ENCODE measurements around the gene TMA7.

DNA sequence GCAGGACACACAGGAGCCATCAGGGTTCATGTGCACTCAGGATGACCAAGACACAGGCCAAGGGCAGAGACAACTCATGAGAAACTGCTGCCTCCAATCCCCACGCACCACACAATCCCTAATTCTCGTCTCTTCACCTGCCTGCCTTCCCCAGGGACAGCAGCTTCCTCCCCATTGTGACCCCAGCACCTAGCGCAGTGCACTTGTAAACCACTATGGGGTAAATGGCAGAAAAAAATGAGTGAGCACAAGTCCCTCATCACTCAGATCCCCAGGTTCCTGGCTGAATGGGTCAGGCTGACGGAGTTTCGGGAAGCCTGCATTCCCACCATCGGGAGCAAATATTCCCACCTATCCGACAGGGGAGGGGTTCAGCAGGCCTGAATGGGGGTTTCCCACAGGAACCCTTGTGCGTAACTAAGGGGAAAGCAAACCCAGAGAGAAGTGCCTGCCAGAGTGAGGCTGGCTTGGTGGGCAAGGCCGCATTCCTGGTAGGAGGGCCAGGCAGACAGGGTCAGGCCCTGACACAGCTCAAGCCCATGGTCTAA lies 28.9 kb upstream of the TMA7 start:
- TF ChIP-seq, protein P1, sequence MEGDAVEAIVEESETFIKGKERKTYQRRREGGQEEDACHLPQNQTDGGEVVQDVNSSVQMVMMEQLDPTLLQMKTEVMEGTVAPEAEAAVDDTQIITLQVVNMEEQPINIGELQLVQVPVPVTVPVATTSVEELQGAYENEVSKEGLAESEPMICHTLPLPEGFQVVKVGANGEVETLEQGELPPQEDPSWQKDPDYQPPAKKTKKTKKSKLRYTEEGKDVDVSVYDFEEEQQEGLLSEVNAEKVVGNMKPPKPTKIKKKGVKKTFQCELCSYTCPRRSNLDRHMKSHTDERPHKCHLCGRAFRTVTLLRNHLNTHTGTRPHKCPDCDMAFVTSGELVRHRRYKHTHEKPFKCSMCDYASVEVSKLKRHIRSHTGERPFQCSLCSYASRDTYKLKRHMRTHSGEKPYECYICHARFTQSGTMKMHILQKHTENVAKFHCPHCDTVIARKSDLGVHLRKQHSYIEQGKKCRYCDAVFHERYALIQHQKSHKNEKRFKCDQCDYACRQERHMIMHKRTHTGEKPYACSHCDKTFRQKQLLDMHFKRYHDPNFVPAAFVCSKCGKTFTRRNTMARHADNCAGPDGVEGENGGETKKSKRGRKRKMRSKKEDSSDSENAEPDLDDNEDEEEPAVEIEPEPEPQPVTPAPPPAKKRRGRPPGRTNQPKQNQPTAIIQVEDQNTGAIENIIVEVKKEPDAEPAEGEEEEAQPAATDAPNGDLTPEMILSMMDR (conservative IDR thresholded peaks at IDR 0.05; ENCODE audit: low read length) = no peak
- TF ChIP-seq EZH2phosphoT487 (IDR thresholded peaks at IDR 0.05; ENCODE audit: borderline replicate concordance, low read depth, low read length) = no peak
